Hepatocyte (in vitro differentiated cells): ENCODE results near the gene TAF8.

ENCODE experiments used
- CTCF ChIP-seq: fragments of 200-600 bp; sonication (generic); IDR thresholded peaks from 2 replicates; pipeline ENCODE4 v1.5.1; 2016; ENCODE audit warnings: antibody characterized with exemption, mild to moderate bottlenecking; ENCODE audit not compliant: poor library complexity
- EZH2 ChIP-seq: fragments of 200-600 bp; sonication (generic); IDR thresholded peaks from 2 replicates; pipeline ENCODE4 v1.6.1; 2016; ENCODE audit warnings: antibody characterized with exemption, mild to moderate bottlenecking, borderline replicate concordance
- EZH2phosphoT487 ChIP-seq: fragments of 200-600 bp; sonication (generic); IDR thresholded peaks from one replicate; pipeline ENCODE4 v1.6.1; 2018; ENCODE audit warnings: antibody characterized with exemption, mild to moderate bottlenecking, low read depth, moderate library complexity; ENCODE audit not compliant: unreplicated experiment, severe bottlenecking

GRCh38 chr6:42029881-42030280, 20.4 kb upstream of the TAF8 start:
- TF ChIP-seq EZH2: no peak
- no peak for TF ChIP-seq CTCF
- no peak for TF ChIP-seq EZH2phosphoT487
